Stomach (tissue), 9 donors: ENCODE measurements around the gene GADD45G. TPM values are rescaled to one million over a fixed set of nuclear protein-coding genes. Genes with fewer than 3 reads are reported as not detected.

ENCODE experiments used
- DNase-seq, 2 donors: peaks; one replicate each; pipeline versions ENCODE4 v3.0.0 to v3.0.0-alpha.2; 2013 to 2019
- H3K27ac ChIP-seq, 5 donors: fragments of 200-600 bp in 4 of 5; sonication (generic) in 4 of 5; one replicate each; pipeline ENCODE4 v1.5.1; 2013 to 2019; ENCODE audit warnings: mild to moderate bottlenecking in 1 of 5, moderate library complexity in 1 of 5
- H3K27me3 ChIP-seq, 3 donors: fragments of 200-600 bp; sonication (generic); one replicate each; pipeline ENCODE4 v1.5.1; 2017 to 2019; ENCODE audit warnings: mixed run types in 1 of 3
- H3K36me3 ChIP-seq, 4 donors: fragments of 200-600 bp; sonication (generic); 1 replicate in 3 of 4; 2 replicates in 1 of 4; pipeline ENCODE4 v1.5.1; 2016 to 2019
- H3K4me1 ChIP-seq, 4 donors: fragments of 200-600 bp; sonication (generic); one replicate each; pipeline ENCODE4 v1.5.1; 2016 to 2019
- H3K4me3 ChIP-seq, 4 donors: fragments of 200-600 bp; sonication (generic) in 3 of 4; one replicate each; pipeline ENCODE4 v1.5.1; 2016 to 2019; ENCODE audit warnings: mild to moderate bottlenecking in 1 of 4
- H3K9me3 ChIP-seq, 4 donors: fragments of 200-600 bp; sonication (generic); one replicate each; pipeline ENCODE4 v1.5.1; 2016 to 2019
- CTCF ChIP-seq, 7 experiments: fragments of 450-650 bp in 4 of 7; fragments of 200-600 bp in 3 of 7; sonication (generic) in 3 of 7; IDR thresholded peaks; one replicate each; pipeline ENCODE4 v1.5.1; 2016 to 2019; ENCODE audit warnings: antibody characterized with exemption in 7 of 7, control low read depth in 2 of 7, mild to moderate bottlenecking in 1 of 7
- EP300 ChIP-seq: sonication (generic); formaldehyde crosslinking; IDR thresholded peaks from one replicate; pipeline ENCODE4 v1.6.1; 2017; ENCODE audit warnings: antibody characterized with exemption
- POLR2A ChIP-seq, 4 donors: fragments of 450-650 bp; IDR thresholded peaks; one replicate each; pipeline ENCODE4 v1.6.1; 2016; ENCODE audit warnings: antibody characterized with exemption in 4 of 4, control low read depth in 2 of 4, mild to moderate bottlenecking in 1 of 4, moderate library complexity in 1 of 4
- POLR2AphosphoS5 ChIP-seq, 3 donors: sonication (generic); formaldehyde crosslinking; IDR thresholded peaks; one replicate each; pipeline ENCODE4 v1.6.1; 2016; ENCODE audit warnings: antibody characterized with exemption in 3 of 3
- WGBS, 5 donors: extraction: QIAGEN DNeasy Blood & Tissue Kit in 3 of 5; methylation state at CpG; one replicate each; pipeline versions ENCODE4 v1.1.5 to v1.1.7; 2013 to 2018; 5-methylcytosine and 5-hydroxymethylcytosine counted together
- intact Hi-C: fragments of 100-400 bp; cut with DNase I; formaldehyde crosslinking; loops from one replicate; pipeline ENCODE4 v1.15.1; 2023; ENCODE audit warnings: low total_unique reads
- polyA plus RNA-seq, 3 donors: library from polyadenylated mRNA; stranded (reverse); fragments of 200-250 nt; gene quantifications; one replicate each; pipeline ENCODE4 v1.2.3, GENCODE V29; 2013
- total RNA-seq, 5 donors: library from RNA; depleted of rRNA; stranded (reverse); fragments of >200 nt; gene quantifications; one replicate each; pipeline versions ENCODE4 v1.1.0 to v1.2.3, GENCODE V29; 2014 to 2016
- donor health status: healthy with polysubstance abuse.
- donor health status: Bipolar disorder and iron deficiency.
- donor health status: healthy.

Gene GADD45G
- total and polyA plus RNA-seq, 8 donors = 6.8 to 121 (median 95.9) TPM

- WGBS, 5 donors = 57 to 79% (median 77%) methylated on average over 3 of the region's 3 CpGs
- TF ChIP-seq CTCF (IDR thresholded peaks at IDR 0.05) = no peak
- no peak for TF ChIP-seq POLR2A (IDR thresholded peaks at IDR 0.05)
- no peak for TF ChIP-seq EP300
- no peak for TF ChIP-seq POLR2AphosphoS5 (IDR thresholded peaks at IDR 0.05)
- no peak for DNase-seq
Measured at GRCh38 chr9:89577363-89577762, 27.4 kb upstream of the GADD45G start.

GRCh38 chr9:89579741-89580385 lies 24.9 kb upstream of the GADD45G start:
- no peaks in the 10 kb centered on the region for H3K36me3 ChIP-seq
- intact Hi-C loops = no loop called here
- whole genome bisulfite sequencing, 5 donors = 65 to 79% (median 74%) methylated on average over 12 of the region's 12 CpGs
- no peak for DNase-seq
- peaks cover 0 to 7% (median 3%) of the 10 kb centered on the region in 4 donors for H3K9me3 ChIP-seq
- no peak overlapping the region for H3K4me3 ChIP-seq
- H3K27ac ChIP-seq = no peak overlapping the region
- TF ChIP-seq POLR2A (IDR thresholded peaks at IDR 0.05) (no peak), EP300 (no peak)
- peaks cover 0 to 9% (median 0%) of the 10 kb centered on the region in 3 donors for H3K27me3 ChIP-seq
- H3K4me1 ChIP-seq = no peaks in the 10 kb centered on the region

More at GRCh38 chr9:89577363-89577762, 27.4 kb upstream of the GADD45G start:
- Histone ChIP-seq H3K4me3 (no peak overlapping the region), H3K27ac (no peak overlapping the region), H3K27me3 (peaks cover 0 to 22% (median 0%) of the 10 kb centered on the region in 3 donors), H3K36me3 (no peaks in the 10 kb centered on the region), H3K9me3 (no peaks in the 10 kb centered on the region), H3K4me1 (no peaks in the 10 kb centered on the region)
- intact Hi-C loops = no loop called here

GRCh38 chr9:89586311-89586710 lies 18.5 kb upstream of the GADD45G start:
- H3K27ac ChIP-seq = no peak overlapping the region
- DNase-seq = no peak
- no peaks in the 10 kb centered on the region for H3K4me1 ChIP-seq
- WGBS, 5 donors = 43 to 77% (median 71%) methylated on average over 1 of the region's 1 CpG
- H3K4me3 ChIP-seq = no peak overlapping the region
- peaks cover 0 to 7% (median 3%) of the 10 kb centered on the region in 4 donors for H3K9me3 ChIP-seq
- H3K36me3 ChIP-seq = no peaks in the 10 kb centered on the region
- intact Hi-C loops = no loop called here
- H3K27me3 ChIP-seq = no peaks in the 10 kb centered on the region
- TF ChIP-seq POLR2A (IDR thresholded peaks at IDR 0.05) (no peak), POLR2AphosphoS5 (IDR thresholded peaks at IDR 0.05) (no peak), CTCF (IDR thresholded peaks at IDR 0.05) (no peak), EP300 (no peak)

GRCh38 chr9:89588271-89588879 lies 16.4 kb upstream of the GADD45G start:
- H3K36me3 ChIP-seq = no peaks in the 10 kb centered on the region
- H3K27ac ChIP-seq = no peak overlapping the region
- H3K9me3 ChIP-seq = peaks cover 0 to 7% (median 3%) of the 10 kb centered on the region in 4 donors
- peaks cover 0 to 6% (median under 1%) of the 10 kb centered on the region in 4 donors for H3K4me1 ChIP-seq
- H3K4me3 ChIP-seq = no peak overlapping the region
- intact Hi-C loops = no loop called here
- WGBS, 5 donors = 87 to 90% (median 87%) methylated on average over 6 of the region's 6 CpGs
- H3K27me3 ChIP-seq = no peaks in the 10 kb centered on the region
- TF ChIP-seq EP300 = no peak
- TF ChIP-seq CTCF (IDR thresholded peaks at IDR 0.05) = no peak
- no peak for TF ChIP-seq POLR2AphosphoS5 (IDR thresholded peaks at IDR 0.05)
- no peak for TF ChIP-seq POLR2A (IDR thresholded peaks at IDR 0.05)
- DNase-seq = no peak

- intact Hi-C loops = no loop called here
- WGBS, 5 donors = 91 to 97% (median 95%) methylated on average over 2 of the region's 2 CpGs
- TF ChIP-seq POLR2A (IDR thresholded peaks at IDR 0.05) (no peak), POLR2AphosphoS5 (IDR thresholded peaks at IDR 0.05) (no peak), EP300 (no peak), CTCF (IDR thresholded peaks at IDR 0.05) (no peak)
- H3K4me3 ChIP-seq = no peak overlapping the region
- H3K36me3 ChIP-seq = no peaks in the 10 kb centered on the region
- H3K27ac ChIP-seq = no peak overlapping the region
- no peaks in the 10 kb centered on the region for H3K27me3 ChIP-seq
- H3K9me3 ChIP-seq = no peaks in the 10 kb centered on the region
- H3K4me1 ChIP-seq = peaks cover 0 to 10% (median 4%) of the 10 kb centered on the region in 4 donors
- no peak for DNase-seq
Measured at GRCh38 chr9:89590415-89590814, 14.4 kb upstream of the GADD45G start.
